Endometrial microvascular endothelial cells (primary cell): ENCODE data around the gene CCDC74B. TPM values are rescaled to one million over a fixed set of nuclear protein-coding genes. Genes with fewer than 3 reads are reported as not detected.
"Not testable (repeated sequence)": the region's sequence is repeated elsewhere in the genome, so short reads cannot be mapped to it uniquely, and the experiment has no call there.

Experiments
- in situ Hi-C: cut with HindIII; loops from 2 replicates; pipeline ENCODE4 v1.10.0; 2017; ENCODE audit warnings: low sequenced_read_pairs, low pct_unique_long_range_greater_than_20kb; ENCODE audit errors: inconsistent ontology term
- total RNA-seq: library from RNA; depleted of rRNA; stranded (reverse); fragments of >200 nt; gene quantifications from one replicate; pipeline ENCODE4 v1.2.3, GENCODE V29; 2015; ENCODE audit errors: inconsistent ontology term

CCDC74B gene
- total RNA-seq = 0.19 TPM

DNA sequence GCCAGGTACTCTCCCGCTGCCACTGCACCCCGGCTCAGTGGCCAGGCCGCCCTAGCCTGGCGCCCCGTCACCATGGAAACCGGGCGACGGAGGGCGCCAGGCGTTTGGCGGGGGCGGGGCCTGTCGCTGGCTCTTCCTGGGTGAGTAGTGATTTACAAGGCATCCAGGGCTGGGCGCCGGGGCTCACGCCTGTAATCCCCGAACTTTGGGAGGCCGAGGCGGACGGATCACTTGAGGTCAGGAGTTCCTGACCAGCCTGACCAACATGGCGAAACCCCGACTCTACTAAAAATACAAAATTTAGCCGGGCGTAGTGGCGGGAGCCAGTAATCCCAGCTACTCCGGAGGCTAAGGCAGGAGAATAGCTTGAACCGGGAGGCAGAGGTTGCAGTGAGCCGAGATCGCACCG lies at the start of gene CCDC74B:
Gene CCDC74B, minus strand, starts transcription at position 107 of the 409 bp plus-strand sequence. CDS start 116 bp downstream, outside the sequence.
- in situ Hi-C loops = not testable (repeated sequence)

GRCh38 chr2:130193824-130194223 lies 48.9 kb upstream of the CCDC74B start:
- in situ Hi-C loops = not testable (repeated sequence)

- in situ Hi-C loops = not testable (repeated sequence)
Observed at GRCh38 chr2:130192451-130192850, 47.5 kb upstream of the CCDC74B start.

DNA sequence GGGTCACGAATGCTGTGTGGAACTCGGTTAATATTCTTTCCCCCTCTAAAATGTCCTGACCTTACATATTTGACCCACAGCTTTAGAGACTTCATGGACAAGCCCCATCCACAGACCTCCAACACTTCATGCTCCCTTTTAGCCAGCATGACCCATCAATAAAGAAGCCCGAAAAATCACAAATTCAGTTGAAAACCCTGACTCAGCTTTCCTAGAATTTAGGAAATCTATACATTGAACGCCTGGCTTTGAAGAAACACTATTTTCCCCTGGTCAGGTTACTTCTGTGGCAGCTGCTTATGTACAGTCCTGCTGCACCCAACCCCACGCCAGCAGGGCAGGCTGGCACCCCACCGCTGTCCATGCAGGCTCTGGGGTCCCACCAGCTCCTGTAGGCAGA lies 46.4 kb upstream of the CCDC74B start:
- in situ Hi-C loops = not testable (repeated sequence)

- in situ Hi-C loops = no loop called here
Observed at GRCh38 chr2:130190237-130190636, 45.3 kb upstream of the CCDC74B start.

DNA sequence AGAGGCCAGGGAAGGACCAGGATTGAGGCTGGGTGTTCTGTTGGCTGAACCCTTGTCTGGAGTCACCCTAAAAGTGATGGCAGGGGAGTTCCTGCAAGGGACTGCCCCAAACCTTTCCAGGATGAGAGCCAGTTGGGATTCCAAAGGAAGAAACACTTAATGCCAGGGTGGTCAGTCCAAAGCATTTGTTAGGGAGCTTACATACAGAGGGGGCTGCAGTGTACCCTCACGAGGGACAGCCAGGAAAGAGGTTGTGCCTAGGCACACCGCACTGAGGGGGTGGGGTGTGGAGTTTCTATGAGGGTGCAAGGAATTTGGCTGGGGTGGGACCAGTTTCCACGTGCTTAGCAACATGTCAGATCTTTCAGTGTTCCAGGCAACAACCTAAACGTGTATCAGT lies 44.0 kb upstream of the CCDC74B start:
- in situ Hi-C loops = not testable (repeated sequence)

DNA sequence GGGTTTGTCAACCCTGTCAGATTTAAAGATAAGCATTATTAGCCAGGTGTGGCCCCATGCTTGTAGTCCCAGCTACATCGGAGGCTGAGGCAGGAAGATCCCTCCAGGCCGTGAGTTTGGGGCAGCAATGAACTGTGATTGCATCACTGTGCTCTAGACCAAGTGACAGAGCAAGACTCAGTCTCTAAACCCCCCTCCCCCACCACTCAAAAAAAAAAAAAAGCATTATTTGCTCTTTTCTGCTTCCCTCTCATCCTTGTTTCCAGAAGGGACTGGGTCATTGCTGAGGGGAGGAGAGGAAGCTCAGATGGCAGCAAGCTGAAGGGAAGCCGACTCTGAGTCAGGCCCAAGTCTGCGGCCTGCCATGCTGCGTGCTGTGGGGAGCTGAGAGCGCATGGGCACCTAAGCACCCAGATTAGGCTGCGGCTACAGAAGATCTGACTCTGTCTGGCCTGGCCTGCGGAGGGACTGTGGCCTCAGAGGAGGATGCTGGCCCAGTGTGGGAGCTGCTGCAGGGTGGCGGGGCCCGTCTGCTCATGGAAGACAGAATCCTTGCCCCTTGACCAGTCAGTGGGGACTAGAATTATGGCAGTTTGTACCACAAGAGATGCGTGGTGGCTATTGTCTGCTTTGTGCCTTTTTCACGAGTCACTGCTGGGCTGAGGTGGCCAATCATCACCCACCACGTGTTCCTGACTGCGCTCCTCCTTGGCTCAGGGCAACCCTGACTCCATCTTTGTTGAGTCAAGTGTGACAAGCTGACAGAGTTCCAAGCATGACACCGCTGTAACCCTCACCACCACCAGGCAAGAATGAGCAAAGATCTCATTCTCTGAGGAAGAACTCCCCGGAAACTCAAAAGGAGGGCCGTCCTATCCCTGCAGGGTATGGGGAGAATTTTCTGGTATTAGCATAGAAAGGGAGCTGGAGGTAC lies 43.2 kb upstream of the CCDC74B start:
- in situ Hi-C loops = not testable (repeated sequence)

GRCh38 chr2:130187268-130187667 lies 42.4 kb upstream of the CCDC74B start:
- in situ Hi-C loops = no loop called here

- in situ Hi-C loops = no loop called here
Observed at GRCh38 chr2:130186391-130186790, 41.5 kb upstream of the CCDC74B start.

- in situ Hi-C loops = no loop called here
Observed at GRCh38 chr2:130185896-130186295, 41.0 kb upstream of the CCDC74B start.

- in situ Hi-C loops = no loop called here
Observed at GRCh38 chr2:130185436-130185835, 40.5 kb upstream of the CCDC74B start.

GRCh38 chr2:130183512-130184373 lies 38.8 kb upstream of the CCDC74B start:
- in situ Hi-C loops = no loop called here

- in situ Hi-C loops = not testable (repeated sequence)
Observed at GRCh38 chr2:130182826-130183511, 38.1 kb upstream of the CCDC74B start.

DNA sequence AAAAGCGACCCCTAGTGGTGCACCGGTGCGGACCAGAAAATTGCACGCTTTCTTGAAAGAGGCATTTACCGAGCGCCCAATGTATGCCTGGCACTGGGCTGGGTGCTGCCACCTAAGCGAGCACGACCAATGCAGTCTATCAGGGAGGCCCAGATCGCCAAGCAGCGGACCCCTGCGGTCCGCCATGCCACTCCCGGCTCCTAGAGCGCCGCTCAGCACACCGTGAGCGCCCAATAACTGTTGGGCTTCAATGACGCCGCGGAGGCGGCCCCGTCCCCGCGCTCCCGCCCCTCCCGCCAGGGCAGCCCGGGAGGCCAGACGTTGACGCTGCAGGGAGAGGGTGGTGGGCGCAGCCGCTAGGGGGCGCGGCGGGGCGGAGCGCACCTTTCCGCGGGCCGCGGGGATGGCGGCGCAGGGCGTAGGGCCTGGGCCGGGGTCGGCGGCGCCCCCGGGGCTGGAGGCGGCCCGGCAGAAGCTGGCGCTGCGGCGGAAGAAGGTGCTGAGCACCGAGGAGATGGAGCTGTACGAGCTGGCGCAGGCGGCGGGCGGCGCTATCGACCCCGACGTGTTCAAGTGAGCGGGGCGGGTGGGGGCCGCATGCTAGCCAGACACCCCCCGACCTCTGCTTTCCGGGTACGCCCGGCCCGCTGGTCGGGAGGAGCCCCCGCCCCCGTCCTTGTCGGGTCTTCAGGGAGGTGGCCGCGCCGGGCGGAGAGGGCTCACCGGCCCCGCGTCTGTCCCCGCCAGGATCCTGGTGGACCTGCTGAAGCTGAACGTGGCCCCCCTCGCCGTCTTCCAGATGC lies 37.2 kb upstream of the CCDC74B start, which contains the start of gene MZT2B:
Gene MZT2B, plus strand, starts transcription at position 383 of the 803 bp plus-strand sequence. Its CDS starts 21 bp downstream, at position 404.
- in situ Hi-C loops = not testable (repeated sequence)

DNA sequence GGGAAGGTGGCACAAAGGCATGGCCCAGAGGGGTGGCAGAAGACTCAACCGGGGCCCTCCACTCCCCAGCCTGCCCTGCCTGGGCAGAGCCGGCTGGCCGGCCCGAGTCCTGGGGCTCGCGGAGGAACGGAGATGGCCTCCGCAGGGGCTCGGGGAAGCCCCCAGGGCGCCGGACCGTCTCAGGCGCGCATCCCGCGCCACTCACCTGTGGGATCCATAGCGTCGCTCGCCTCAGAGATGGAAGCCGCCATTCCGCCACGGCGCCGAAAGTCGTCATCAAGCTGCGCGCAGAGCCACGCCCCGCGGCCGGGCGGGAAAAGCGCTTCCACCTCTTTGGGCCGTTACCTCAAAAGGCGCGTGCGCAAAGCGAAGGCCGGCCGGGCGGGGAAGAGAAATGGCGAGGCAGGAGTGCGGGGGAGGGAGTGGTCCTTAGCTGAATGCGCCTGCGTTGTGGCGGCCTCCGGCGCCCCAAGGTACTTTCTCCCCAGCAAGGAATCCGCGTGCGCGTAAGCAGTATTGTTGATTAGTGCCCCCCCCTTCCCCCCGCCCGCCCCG lies 36.5 kb upstream of the CCDC74B start, which contains the start of gene SMPD4:
Gene SMPD4, minus strand, starts transcription at position 278 of the 555 bp plus-strand sequence. CDS start 5,010 bp downstream, outside the sequence.
- in situ Hi-C loops = no loop called here

DNA sequence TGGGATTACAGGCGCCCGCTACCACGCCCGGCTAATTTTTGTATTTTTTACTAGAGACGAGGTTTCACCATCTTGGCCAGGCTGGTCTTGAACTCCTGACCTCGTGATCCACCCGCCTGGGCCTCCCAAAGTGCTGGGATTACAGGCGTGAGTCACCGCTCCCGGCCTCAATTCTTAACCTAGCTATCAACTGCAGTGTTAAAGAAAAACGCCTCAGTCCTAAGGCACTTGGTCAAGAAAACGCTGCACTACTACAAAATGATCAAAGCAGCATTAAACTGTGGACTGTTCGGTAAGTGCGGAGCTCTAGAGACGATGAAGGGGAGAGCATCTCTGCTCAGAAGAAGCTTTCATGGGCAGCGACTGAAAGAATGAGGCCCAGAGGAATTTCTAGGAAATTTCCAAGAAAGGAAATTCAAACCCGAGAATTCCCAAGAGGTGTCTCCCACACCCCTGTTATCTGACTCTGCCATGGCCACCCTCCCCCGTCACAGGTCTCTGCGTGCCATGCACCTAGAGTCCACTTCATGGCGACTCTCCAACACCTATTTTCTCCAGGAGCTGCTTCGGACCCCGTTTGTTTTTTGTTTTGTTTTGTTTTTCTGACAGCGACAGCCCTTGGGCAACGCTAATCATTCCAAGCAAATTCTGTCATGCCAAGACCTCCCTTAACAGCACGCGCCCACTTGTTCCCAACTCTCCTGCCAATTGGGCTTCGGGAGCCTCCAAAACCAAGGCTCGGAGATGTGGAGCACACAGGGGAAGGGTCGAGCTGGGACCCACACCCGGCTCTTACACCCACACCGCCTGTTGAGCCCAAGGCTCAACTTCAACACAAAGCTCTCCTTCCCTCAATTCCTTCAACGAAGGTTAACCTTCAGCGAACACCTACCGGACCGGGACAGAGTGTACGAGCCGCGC lies 35.8 kb upstream of the CCDC74B start:
- in situ Hi-C loops = not testable (repeated sequence)

DNA sequence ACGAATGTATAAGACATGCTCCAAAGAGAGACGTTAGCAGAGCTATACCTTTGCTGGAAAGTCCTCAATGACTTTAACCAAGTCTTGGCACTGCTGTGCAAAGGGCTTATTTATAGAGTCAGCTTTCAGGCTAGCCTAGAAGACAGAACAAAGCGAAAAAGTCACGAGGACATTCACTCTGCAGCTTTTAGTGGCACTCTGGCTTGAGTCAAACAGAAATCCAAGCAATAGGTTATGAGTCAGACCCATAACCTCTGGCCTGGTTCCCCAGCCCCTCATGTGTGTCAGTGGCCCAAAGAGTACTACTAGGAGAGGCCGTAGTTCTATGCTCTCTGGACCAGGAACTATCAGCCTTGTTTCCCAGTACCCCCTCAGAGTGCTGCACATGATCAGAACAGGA lies 30.0 kb upstream of the CCDC74B start:
- in situ Hi-C loops = not testable (repeated sequence)
